ENCODE data around the gene UIMC1. TPM values are rescaled to one million over a fixed set of nuclear protein-coding genes. Genes with fewer than 3 reads are reported as not detected.
"Not testable (repeated sequence)": the region's sequence is repeated elsewhere in the genome, so short reads cannot be mapped to it uniquely, and the experiment has no call there.

The UIMC1 gene
- total RNA-seq, 2 donors from 2014 or later: 19.1 to 27.2 TPM

DNA sequence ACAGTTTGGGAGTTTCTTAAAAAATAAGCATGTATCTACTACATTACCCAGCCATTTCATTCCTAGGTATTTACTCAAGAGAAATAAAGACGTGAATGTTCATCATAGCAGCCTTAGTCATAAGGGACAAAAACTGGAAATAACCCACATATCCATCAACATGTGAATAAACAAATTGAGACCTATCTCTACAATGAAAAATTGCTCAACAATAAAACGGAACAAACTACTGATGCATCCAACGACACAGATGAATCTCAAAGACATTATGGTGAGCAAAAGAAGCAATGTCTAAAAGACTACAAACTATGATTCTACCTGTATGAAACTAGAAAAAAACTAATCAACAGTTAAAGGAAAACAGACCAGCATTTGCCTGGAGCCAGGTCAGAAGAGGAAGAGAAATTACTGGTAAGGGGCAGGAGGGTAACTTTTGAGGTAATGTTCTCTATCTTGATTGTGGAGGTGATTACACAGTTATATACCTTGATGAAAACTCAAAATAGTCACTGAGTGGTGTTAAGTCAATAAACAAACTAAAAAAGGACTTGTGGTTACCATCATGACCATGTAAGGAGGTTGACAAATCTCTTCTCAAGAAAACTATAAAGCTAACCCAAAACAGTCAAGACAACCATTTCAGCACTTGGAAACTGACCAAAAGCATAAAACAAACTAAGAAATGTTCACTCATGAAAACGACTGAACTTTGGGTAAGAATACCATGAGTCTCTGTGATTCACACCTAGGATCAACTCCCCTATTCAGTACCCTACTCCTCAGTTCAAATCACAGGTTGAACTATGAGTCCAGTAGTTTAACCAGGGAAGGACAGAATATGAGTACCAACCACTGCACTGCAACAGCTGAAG, 10.4 kb downstream of the UIMC1 start:
- H3K9me3 ChIP-seq: no peaks in the 10 kb centered on the region
- no peaks in the 10 kb centered on the region for H3K27me3 ChIP-seq
- intact Hi-C loops (cut with DNase I): no loop called here
- peaks cover 40% of the 10 kb centered on the region for H3K4me1 ChIP-seq
- WGBS, 2 donors: 21 to 28% methylated on average over 4 of the region's 4 CpGs
- no peak overlapping the region for H3K4me3 ChIP-seq
- ATAC-seq (no peak), DNase-seq (no peak)
- TF ChIP-seq, protein P1, sequence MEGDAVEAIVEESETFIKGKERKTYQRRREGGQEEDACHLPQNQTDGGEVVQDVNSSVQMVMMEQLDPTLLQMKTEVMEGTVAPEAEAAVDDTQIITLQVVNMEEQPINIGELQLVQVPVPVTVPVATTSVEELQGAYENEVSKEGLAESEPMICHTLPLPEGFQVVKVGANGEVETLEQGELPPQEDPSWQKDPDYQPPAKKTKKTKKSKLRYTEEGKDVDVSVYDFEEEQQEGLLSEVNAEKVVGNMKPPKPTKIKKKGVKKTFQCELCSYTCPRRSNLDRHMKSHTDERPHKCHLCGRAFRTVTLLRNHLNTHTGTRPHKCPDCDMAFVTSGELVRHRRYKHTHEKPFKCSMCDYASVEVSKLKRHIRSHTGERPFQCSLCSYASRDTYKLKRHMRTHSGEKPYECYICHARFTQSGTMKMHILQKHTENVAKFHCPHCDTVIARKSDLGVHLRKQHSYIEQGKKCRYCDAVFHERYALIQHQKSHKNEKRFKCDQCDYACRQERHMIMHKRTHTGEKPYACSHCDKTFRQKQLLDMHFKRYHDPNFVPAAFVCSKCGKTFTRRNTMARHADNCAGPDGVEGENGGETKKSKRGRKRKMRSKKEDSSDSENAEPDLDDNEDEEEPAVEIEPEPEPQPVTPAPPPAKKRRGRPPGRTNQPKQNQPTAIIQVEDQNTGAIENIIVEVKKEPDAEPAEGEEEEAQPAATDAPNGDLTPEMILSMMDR (IDR thresholded peaks at IDR 0.05): no peak
- no peak for TF ChIP-seq POLR2A (IDR thresholded peaks at IDR 0.05)
- H3K27ac ChIP-seq: peak overlapping the region in 2 of 4 donors; percentile 26 to 82
- H3K36me3 ChIP-seq (replicated peaks in 1 of 2; ENCODE audit: insufficient read depth in 1 of 2, low read depth in 2 of 2): no peaks in the 10 kb centered on the region

DNA sequence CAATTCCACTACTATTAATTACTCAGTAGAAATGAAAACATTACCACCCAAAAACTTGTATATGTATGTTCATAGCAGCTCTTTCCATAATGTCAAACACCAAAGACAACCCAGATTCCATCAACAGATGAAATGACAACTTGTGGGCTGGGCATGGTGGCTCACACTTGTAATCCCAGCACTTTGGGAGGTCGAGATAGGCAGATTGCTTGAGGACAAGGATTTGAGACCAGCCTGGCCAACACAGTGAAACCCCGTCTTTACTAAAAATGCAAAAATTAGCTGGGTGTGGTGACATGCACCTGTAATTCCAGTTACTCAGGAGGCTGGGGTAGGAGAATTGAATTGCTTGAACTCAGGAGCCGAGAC, 11.5 kb downstream of the UIMC1 start:
- Histone ChIP-seq H3K4me1 (peaks cover 40% of the 10 kb centered on the region), H3K36me3 (replicated peaks in 1 of 2; ENCODE audit: insufficient read depth in 1 of 2, low read depth in 2 of 2) (no peaks in the 10 kb centered on the region), H3K27me3 (no peaks in the 10 kb centered on the region), H3K4me3 (no peak overlapping the region), H3K9me3 (no peaks in the 10 kb centered on the region), H3K27ac (peak overlapping the region in 3 of 4 donors; percentile 53 to 82 (median 73))
- TF ChIP-seq, protein P1 (IDR thresholded peaks at IDR 0.05): no peak
- no peak for TF ChIP-seq POLR2A (IDR thresholded peaks at IDR 0.05)
- 68 to 80% methylated on average over 3 of the region's 3 CpGs for WGBS, 2 donors
- DNase-seq: no peak
- no peak for ATAC-seq
- intact Hi-C loops (cut with DNase I): no loop called here

DNA sequence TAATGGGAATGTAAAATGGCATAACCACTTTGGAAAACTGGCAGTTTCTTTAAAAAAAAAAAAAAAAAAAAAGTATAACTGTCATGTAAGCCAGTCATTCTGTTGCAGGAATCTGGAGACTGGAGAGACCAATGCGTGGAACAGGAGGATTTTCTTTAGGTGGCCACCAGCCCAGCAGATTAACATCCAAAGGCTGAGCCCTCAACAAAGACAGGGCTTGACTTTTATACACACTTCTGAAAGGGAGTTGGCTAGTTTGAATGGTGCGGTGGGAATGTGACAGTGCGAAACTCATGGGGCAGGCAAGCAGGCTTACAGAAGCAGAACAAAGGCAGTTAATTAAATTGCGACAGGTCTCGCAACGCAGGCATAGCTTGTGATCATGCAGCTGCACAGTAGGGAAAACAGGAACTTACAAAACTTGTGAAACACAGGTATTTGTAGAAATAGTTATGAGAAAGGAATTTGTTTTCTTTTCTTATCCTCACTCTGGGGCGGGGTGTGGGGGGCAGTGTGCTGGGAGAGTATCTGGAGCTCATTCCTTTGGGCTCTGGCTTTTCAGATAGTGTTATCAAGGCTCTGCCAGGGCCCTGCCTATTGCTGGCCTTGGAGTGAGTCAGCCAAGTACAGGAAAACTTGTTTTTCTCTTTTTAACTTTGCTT, 12.0 kb downstream of the UIMC1 start:
- no peaks in the 10 kb centered on the region for H3K36me3 ChIP-seq (replicated peaks in 1 of 2; ENCODE audit: insufficient read depth in 1 of 2, low read depth in 2 of 2)
- peak; percentile 62 to 81 (median 68) for DNase-seq
- H3K27ac ChIP-seq: peak overlapping the region; percentile 42 to 82 (median 63)
- intact Hi-C loops (cut with DNase I): no loop called here
- H3K4me1 ChIP-seq: peaks cover 40% of the 10 kb centered on the region
- TF ChIP-seq, protein P1 (IDR thresholded peaks at IDR 0.05): no peak
- TF ChIP-seq POLR2A (IDR thresholded peaks at IDR 0.05): no peak
- peak; percentile 87 for ATAC-seq
- no peaks in the 10 kb centered on the region for H3K9me3 ChIP-seq
- WGBS, 2 donors: 19 to 27% methylated on average over 7 of the region's 7 CpGs
- H3K27me3 ChIP-seq: no peaks in the 10 kb centered on the region
- H3K4me3 ChIP-seq: no peak overlapping the region

DNA sequence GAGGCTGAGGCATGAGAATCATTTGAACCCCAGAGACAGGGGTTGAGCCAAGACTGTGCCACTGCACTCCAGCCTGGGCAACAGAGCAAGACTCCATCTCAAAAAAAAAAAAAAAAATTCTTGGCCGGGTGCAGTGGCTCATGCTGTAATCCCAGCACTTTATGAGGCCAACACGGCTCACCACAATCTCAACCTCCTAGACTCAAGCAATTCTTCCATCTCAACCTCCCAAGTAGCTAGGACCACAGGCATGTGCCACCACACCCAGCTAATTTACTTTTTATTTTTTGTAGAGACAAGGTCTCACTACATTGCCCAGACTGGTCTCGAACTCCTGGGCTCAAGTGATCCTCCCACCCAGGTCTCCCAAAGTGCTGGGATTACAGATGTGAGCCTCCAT, 13.5 kb downstream of the UIMC1 start:
- Histone ChIP-seq H3K4me1 (peaks cover 40% of the 10 kb centered on the region), H3K27ac (peak overlapping the region in 1 of 4 donors; percentile 82)
- WGBS, 2 donors: 94 to 98% methylated on average over 3 of the region's 3 CpGs
- DNase-seq; intact Hi-C loops (cut with DNase I); H3K9me3 ChIP-seq; H3K27me3 ChIP-seq; H3K36me3 ChIP-seq (replicated peaks in 1 of 2; ENCODE audit: insufficient read depth in 1 of 2, low read depth in 2 of 2); ATAC-seq; H3K4me3 ChIP-seq: not testable (repeated sequence)

DNA sequence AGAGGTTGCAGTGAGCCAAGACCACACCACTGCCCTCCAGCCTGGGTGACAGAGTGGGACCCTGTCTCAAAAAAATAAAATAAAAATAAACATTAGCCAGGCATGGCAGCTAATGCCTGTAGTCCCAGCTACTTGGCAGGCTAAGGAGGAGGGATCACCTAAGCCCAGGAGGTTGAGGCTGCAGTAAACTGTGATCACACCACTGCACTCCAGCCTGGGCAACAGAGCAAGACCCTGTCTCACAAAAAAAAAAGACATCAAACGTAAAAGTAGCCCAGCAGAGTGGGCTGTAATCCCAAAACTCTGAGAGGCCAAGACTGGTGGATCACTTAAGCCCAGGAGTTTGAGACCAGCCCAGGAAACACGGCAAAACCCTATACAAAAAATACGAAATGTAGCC, 19.0 kb downstream of the UIMC1 start:
- intact Hi-C loops (cut with DNase I): no loop called here
- Histone ChIP-seq H3K36me3 (replicated peaks in 1 of 2; ENCODE audit: insufficient read depth in 1 of 2, low read depth in 2 of 2) (no peaks in the 10 kb centered on the region), H3K4me3 (no peak overlapping the region), H3K27me3 (no peaks in the 10 kb centered on the region), H3K27ac (no peak overlapping the region), H3K4me1 (no peaks in the 10 kb centered on the region), H3K9me3 (no peaks in the 10 kb centered on the region)
- DNase-seq: no peak
- TF ChIP-seq, protein P1 (IDR thresholded peaks at IDR 0.05): no peak
- TF ChIP-seq POLR2A (IDR thresholded peaks at IDR 0.05): no peak
- 92 to 95% methylated on average over 3 of the region's 3 CpGs for WGBS, 2 donors
- ATAC-seq: no peak
